Measurements from ENCODE around the gene TBCD.

Gene TBCD

DNA sequence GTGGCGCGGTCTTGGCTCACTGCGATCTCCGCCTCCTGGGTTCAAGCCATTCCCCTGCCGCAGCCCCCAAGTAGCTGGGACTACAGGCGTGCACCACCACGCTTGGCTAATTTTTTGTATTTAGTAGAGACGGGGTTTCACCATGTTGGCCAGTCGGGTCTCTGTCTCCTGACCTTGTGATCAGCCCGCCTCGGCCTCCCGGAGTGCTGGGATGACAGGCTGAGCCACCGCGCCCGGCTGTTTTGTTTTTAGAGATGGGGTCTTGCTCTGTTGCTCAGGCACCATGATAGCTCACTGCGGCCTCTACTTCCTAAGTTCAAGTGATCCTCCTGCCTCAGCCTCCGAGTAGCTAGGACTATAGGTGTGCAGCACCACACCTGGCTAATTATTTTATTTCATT, 60.7 kb downstream of the TBCD start:
- no peak for DNase-seq

DNA sequence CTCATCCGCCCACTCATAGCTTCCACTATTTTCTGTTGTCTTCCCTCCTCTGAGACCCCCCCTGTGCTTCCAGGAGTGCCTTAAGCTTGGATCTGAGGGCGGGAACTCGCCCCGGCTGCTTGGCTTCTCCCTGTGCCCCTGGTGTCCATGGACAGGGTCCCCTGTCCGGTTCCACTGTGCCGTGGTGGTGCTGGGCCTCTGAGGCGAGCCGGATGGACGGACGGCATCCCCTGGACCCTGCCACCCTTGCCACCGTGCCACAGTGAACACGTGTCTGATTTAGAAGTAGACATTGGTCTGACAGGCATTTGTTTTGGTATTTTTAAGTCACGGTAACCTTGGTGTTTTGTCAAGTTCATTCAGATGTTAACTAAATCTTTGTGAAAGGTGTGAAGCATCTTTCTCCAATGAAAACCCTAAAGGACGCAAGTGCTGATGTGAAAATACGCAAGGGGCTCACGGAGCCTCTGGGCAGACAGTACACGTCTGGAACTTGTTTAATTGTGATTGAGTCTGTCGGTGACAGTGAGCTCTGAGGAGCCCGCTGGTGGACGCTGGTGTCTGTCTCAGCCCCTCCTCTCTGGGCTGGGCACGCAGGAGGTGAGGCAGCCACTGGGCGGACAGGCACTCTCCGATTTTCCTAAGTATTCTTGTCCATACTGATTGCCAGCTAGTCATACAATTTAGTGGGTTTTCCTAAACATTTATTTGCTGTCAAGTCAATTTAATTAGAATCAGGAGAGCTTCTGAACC, 61.6 kb downstream of the TBCD start:
- no peak for DNase-seq

DNA sequence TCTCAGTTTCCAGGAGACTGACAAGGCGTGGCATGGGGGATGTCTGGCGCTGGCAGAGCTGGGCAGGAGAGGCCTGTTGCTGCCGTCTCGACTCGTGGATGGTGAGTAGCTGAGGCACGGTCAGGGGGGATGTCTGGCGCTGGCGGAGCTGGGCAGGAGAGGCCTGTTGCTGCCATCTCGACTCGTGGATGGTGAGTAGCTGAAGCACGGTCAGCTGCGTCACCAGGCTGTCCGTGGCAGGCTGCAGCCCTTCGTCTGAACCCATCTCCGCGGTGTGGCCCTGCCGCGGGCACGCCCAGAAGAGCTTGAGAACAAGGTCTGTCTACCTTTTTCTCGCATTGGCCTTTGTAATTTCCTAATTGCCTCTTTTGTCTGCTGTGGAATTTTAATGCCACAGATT, 63.0 kb downstream of the TBCD start:
- no peak for DNase-seq

DNA sequence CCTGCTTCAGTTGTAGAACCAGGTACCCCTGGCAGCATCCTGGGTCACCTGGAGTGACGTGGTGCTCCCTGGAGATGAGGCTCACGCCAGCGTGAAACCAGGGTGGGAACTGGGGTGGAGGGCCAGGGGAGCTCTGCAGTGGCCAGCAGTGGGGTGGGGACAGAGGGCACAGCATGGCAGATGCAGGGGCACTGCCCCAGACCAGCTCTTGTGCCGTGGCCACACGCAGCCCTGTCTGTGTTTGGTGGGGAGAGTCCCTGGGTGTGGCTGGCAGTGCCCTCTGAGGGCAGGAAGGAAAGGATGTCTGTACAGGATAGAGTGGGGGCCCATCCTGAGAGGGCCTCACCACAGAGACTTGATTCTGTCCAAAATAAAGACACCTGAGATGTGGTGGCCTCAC, 63.5 kb downstream of the TBCD start:
- DNase-seq, result no peak

DNA sequence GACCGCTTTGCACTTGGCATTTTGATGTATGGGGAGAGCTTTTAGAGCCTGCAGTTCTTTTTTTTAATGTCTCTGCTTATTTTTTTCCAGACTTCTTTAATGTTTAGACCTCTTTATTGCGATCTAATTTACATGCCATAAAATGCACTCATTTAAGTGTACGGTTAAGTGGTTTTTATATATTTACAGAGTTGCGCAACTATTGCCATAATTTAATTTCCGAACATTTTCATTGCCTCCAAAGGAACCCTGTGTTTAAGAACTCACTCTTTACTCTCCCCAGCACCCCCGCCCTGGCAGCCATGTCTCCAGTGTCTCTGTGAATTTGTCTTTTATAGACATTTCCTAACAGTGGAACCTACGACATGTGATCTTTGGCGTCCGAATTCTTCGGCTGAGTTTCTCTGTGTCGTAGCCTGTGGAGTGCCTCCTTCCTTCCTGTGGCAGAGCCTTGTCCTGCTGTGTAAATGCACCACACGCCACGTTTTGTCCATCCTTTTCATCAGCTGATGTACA, 64.0 kb downstream of the TBCD start:
- no peak for DNase-seq

DNA sequence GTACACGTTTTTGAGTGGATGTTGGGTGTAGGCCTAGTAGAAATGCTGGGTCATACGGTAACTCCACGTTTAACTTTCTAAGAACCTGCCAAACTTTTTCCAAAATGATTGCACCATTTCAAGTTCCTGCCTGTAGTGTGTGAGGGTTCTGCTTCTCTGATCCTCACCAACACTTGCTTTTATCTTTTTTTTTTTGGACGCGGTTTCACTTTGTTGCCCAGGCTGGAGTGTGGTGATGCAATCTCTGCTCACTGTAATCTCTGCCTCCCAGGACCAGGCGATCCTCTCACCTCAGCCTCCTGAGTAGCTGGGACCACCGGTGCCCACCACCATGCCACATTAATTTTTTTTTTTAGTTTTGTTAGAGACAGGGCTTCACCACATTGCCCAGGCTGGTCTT, 64.5 kb downstream of the TBCD start:
- no peak for DNase-seq

DNA sequence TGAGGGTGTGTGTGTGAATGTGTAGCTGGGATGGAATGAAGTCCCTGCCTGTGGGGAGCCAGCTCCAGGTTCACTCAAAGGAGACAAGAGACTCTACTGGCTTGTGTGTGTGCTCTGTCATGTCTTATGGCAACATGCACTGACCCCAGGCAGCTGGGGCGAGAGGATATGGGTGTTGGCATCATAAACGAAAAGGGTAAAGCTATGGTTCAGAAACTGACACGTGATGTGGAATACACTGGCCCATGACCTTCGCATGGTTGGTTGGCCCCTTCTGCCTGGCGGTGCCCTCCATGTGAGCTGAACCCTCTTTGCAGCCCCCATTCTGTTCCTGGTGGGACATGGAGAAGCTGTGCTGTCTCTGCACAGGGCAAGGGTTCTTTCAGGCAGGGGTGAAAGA, 66.1 kb downstream of the TBCD start:
- no peak for DNase-seq

DNA sequence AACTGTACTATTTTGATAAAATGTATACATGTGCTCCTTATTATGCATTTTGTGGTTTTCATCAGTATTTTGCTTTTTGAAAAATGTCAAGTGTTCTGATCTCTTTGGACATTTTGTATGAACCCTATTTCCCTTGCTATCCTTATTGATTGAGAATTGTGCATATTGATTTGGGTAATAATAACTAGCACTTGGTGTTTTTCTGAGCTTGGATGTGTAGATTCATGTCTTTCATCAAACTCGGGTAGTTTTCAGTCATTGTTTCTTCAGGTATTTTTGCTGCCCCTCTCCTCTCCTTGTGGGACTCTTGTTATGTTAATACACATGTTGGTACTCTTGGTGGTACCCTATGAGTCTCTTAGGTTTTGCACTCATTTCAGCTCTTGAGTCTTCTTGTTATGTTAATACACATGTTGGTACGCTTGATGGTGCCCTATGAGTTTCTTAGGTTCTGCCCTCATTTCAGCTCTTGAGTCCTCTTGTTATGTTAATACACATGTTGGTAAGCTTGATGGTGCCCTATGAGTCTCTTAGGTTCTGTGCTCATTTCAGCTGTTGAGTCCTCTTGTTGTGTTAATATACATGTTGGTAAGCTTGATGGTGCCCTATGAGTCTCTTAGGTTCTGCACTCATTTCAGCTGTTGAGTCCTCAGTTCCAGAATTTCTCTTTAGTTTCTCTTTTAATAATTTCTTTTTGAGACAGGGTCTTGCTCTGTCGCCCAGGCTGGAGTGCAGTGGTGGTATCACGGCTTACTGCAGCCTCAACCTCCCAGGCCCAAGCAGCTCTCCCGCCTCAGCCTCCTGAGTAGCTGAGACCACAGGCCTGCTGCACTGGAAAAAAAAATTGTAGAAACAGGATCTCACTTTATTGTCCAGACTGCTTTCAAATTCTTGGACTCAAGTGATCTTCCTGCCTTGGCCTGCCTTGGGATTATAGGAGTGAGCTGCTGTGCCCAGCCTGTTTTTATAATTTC, 68.7 kb downstream of the TBCD start:
- no peak for DNase-seq

DNA sequence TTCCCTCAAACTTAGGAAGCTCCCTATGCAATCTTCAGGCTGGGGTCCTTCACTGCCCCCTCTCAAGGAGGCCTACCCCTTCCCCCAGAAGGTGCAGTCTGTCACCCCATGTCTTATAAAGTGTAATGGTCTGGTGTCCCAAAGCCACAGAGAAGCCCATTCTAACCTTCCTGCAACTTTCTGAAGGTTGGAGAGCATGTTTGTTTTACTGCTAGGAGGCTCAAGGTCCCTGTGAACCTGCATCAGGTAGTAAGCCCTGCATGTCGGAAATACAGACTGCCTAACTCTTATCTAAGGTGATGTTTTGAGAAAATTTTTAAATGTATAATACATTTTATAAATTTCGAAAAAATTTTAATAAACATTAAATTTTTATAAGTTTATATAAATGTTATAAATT, 69.7 kb downstream of the TBCD start:
- DNase-seq, result no peak

DNA sequence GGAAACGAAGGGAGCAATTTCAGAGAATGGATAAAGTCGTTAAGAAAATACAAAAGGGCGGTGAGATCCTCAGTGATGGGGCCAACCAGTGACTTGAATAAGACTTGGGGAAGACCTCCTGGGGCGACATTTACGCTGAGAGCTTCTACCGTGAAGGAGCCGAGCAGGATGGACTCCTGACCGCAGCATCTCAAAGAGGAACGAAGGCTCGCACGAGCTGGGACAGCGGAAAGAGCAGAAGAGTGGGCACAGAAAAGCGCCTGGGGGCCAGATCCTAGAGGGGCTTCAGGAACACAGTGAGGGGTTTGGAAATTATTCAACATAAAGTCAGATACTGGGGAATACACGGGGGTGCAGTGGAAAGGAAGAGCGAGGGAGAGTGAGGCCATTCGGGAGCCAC, 70.4 kb downstream of the TBCD start:
- no peak for DNase-seq

DNA sequence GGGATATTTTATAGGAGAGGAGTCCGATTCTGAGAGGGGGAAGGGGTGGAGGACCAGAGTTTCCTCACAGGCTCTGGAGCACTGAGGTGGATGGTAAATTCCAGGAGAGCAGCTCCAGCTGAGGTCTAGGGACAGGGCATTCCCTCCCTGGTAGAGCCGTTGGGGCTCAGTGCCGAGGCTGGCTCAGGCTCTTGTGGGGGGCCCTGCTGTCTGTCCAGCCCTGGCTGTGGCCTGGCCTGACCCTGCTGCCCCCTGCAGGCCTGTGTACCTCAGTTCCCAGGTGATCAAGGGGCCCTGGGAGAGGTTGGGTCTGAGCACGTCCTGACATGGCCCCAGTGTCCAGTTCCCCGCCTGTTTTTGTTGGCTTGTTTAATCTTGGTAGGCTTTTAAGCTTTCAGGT, 71.1 kb downstream of the TBCD start:
- no peak for DNase-seq

DNA sequence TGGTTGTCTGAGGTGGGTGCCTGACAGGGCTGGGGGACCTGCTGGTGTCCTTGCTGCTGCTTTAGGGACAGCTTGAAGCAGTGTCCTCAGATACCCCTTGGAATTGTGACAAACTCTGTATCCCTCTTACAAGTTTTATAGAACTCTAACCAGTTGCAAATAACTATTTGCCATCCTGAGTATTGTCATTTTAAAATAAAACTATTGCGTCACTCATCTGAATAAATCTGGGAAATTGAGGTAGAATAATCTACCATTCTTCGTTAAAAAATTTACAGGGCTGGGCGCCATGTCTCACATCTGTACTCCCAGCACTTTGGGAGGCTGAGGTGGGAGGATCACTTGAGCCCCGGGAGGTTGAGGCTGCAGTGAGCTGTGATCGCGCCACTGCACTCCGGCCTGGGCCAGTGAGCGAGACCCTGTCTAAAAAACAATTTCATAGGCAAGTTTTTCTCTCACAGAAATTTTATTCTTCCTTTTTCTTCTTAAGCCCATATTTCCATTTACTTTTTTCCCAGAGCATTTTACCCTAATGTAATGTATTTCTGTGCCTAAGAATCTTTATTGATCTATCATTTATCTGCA, 73.8 kb downstream of the TBCD start:
- no peak for DNase-seq

DNA sequence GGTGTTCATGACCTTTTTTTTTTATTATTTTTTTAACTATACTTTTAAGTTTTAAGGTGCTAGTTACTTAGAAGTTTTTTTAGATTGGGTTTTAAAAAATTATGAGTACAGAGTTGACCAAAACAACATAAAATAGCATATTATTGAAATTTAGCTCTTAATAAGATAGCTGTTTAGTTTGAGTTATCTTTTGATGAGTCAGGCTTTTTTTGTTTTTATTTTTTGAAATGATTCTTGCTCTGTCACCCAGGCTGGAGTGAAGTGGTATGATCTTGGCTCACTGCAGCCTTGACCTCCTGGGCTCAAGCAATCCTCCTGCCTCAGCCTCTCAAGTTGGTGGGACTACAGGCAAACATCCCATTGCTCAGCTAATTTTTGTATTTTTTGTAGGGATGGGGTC, 74.3 kb downstream of the TBCD start:
- DNase-seq, result no peak

DNA sequence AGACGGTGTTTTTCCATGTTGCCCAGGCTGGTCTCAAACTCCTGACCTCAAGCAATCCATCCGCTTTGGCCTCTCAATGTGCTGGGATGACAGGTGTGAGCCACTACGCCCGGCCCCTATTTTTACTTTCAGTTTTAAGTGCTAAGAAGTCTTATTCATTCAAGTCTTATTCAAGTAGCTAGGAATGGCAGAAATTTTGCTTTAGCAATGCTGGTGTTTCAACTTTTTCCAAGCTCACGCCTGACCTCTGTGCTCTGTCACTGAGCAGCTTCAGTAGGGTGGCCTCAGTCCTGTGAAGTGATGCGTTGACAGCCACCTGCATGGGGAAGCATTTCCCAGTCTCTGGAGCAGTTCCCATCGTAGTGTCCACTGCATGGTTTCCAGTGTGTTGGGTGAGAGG, 75.1 kb downstream of the TBCD start:
- DNase-seq, result no peak

DNA sequence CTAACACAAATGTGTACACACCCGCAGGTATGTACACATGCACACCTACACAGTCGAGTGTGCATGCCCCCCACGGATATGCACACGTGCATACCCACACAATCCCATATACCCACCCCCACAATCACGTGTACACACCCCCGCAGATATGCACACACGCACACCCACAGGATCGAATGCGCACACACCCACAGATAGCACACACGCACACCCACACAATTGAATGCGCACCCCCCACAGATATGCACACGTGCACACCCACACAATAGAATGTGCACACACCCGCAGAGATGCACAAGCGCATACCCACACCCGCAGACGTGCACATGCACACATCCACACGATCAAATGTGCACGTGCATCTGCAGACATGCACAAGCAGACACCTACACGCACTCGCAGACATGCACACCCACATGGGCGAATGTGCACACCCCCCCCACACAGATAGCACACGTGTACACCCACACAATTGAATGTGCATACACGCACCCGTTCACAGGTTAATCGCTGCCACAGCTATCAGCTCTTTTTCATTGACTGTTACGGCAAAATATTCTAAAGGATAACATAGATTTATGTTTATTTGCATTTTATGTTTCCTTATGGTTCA, 77.1 kb downstream of the TBCD start:
- no peak for DNase-seq

DNA sequence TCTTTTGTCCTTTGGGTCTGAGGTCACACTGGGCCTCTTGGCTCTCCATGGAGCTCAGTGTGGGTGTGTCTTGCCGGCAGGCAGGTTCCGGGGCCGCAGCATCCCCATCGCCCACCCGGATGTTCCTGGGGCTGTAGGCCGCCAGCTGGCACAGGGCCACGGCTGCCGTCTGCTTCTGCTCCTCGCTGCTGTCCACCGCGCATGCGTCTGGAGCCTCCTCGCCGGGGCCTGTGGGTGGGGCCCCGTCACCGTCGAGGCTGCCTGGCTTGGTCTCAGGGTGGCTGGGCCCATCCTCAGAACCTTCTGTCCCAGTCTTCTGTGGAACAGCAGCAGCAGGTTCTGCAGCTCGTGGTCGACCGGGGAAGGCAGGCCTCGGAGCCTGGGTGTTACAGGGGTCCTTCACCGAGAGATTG, 78.4 kb downstream of the TBCD start:
- DNase-seq, result no peak

DNA sequence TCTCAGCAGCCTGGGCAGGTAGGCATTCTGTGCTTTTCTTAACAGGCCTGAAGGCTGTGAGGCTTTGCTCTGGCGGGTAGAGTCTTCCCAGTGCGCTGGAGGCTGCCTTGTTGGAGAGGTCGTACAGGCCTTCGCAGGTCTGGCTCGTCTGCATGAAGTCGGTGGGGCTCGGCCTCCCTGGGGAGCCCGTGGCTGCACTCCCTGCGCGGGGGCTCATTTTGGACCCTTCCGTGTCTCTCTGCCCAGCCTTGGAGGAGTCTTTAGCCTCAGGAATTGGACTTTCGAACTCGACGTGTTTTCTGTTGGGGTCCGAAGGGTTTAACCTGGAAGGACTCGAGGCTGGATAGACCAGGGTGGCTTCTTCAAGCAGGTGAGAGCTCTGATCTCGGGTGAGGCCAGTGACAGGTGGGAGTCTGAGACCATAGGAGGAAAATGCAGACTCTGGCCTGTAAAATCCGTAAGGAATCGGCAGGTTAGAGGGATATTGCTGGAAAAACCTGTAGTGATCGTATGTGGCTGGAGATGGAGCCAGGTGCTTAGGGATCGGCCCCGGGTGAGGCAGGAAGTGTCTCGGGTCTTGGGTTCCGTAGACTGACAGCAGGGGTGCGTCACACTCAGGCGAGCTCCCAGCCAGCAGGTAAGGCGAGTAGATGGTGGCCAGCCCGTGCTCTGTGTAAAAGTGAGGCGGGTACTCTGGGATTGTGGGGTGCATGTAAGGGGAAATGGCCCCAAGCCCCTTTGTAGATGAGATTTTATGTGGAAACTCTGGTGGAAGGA, 79.4 kb downstream of the TBCD start:
- no peak for DNase-seq

DNA sequence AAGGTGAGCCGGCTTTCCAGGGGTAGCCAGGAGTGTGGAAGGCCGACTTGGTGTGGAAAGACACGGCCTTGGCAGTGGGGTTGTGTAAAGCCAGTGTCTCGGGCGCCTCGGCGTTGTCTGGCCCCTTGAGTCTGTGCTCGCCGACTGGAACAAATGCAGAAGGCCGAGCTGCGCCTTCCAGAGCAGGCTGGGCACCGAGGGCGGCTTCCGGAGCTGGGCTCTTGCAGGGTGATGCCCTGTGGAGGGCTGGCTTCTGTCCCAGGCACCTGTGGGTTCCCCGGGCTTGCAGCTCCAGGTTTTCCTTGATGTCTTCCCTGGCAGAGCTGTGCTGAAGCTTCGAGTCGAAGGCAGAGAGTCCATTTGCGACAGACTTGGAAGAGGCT, 79.9 kb downstream of the TBCD start:
- DNase-seq, result no peak

DNA sequence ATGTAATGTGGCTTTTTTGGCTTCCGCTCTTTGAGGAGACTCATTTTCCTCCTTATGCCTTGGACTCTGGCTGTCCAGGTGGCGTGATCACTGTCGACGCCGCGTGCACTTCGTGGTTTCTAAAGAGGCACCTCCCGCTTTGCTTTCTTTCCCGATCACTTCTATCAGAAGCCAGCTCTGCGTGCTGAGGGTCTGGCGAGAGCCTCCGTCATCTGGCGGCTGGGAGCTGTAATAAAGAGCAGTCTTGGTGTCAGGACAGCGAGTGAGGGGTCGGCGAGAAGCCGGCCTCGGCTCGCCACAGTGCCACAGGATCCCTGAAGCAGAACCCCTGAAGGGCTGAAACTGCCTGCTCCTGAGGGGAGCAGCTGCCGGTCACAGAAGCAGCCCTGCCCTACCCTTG, 80.5 kb downstream of the TBCD start:
- DNase-seq, result no peak

DNA sequence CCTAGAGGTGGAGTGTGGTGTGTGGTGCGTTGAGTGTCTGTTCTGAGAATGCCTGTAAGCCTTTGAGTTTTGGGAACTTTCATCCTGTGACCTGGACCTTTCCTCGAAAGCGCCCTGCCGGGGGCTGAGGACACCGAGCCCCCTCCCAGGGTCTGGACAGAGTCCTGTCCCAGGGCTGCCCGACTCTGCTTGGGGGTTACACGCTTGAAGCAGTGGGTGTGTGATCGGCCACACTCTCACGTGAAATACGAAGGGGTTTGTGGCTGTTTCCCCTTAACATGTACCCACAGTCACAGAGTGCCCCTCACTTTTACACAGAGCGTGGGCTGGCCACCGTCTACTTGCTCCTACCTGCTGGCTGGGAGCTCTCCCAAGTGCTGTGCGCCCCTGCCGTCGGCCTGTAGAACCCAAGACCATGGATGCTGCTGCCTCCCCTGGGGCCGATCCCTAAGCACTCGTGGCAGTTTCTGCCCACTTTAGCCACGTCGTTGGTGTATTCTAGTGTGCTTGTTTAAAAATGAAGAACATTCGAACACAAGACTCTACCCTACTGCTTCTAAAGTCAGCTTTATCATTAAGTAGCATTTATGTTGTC, 81.1 kb downstream of the TBCD start:
- no peak for DNase-seq

DNA sequence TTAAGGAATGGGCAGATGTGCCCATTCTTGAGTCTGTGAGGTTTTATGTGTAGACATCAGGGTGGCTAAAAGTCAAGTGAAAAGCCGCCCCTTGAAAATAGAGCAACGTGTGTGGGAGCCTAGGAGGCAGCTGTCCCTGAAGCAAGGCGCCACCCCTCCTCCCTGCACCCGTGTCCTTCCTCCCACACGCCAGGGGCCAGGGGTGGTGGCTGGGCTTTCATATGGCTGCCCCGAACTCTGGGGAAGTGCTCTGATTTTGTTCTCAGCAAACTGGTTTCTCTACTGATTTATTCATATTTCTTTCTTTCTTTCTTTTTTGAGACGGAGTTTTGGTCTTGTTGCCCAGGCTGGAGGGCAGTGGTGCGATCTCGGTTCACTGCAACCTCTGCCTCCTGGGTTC, 83.3 kb downstream of the TBCD start:
- DNase-seq, result no peak

Data from EL (cell line).